ENCODE measurements around the gene CERS3. TPM values are rescaled to one million over a fixed set of nuclear protein-coding genes. Genes with fewer than 3 reads are reported as not detected.

The CERS3 gene
- total and polyA plus RNA-seq, 4 donors: not detected

GRCh38 chr15:100372739-100373119 lies 156.0 kb downstream of the CERS3 start:
- peaks cover 0 to 3% (median 0%) of the 10 kb centered on the region in 4 donors for H3K27me3 ChIP-seq (ENCODE audit: control insufficient read depth in 4 of 4, insufficient read depth in 4 of 4, low read length in 3 of 4)
- no peaks in the 10 kb centered on the region for H3K36me3 ChIP-seq (ENCODE audit: control insufficient read depth in 4 of 4, insufficient read depth in 3 of 4, low read depth in 1 of 4, low read length in 3 of 4)
- peaks cover 0 to 4% (median 2%) of the 10 kb centered on the region in 4 donors for H3K4me1 ChIP-seq (ENCODE audit: control insufficient read depth in 4 of 4, insufficient read depth in 4 of 4, low read length in 3 of 4)
- peaks cover 0 to 6% (median under 1%) of the 10 kb centered on the region in 4 donors for H3K9me3 ChIP-seq (ENCODE audit: control insufficient read depth in 4 of 4, low read length in 3 of 4)
- H3K4me3 ChIP-seq (ENCODE audit: low read depth in 1 of 3, low read length in 3 of 3): peak overlapping the region; percentile 41 to 59 (median 51)
- TF ChIP-seq ATF3 (IDR thresholded peaks at IDR 0.05) (no peak), RXRA (IDR thresholded peaks at IDR 0.05) (no peak), HNF4A (conservative IDR thresholded peaks at IDR 0.05) (no peak), SP1 (IDR thresholded peaks at IDR 0.05) (no peak), YY1 (IDR thresholded peaks at IDR 0.05) (no peak), EGR1 (IDR thresholded peaks at IDR 0.05; ENCODE audit: low read depth in 2 of 2) (no peak), TAF1 (conservative IDR thresholded peaks at IDR 0.05) (no peak), GABPA (IDR thresholded peaks at IDR 0.05 in 1 of 2, conservative IDR thresholded peaks at IDR 0.05 in 1 of 2) (no peak), JUND (IDR thresholded peaks at IDR 0.05) (no peak), MAX (IDR thresholded peaks at IDR 0.05) (no peak), RAD21 (IDR thresholded peaks at IDR 0.05) (no peak), NR2F2 (IDR thresholded peaks at IDR 0.05) (no peak)
- TF ChIP-seq, protein P1, sequence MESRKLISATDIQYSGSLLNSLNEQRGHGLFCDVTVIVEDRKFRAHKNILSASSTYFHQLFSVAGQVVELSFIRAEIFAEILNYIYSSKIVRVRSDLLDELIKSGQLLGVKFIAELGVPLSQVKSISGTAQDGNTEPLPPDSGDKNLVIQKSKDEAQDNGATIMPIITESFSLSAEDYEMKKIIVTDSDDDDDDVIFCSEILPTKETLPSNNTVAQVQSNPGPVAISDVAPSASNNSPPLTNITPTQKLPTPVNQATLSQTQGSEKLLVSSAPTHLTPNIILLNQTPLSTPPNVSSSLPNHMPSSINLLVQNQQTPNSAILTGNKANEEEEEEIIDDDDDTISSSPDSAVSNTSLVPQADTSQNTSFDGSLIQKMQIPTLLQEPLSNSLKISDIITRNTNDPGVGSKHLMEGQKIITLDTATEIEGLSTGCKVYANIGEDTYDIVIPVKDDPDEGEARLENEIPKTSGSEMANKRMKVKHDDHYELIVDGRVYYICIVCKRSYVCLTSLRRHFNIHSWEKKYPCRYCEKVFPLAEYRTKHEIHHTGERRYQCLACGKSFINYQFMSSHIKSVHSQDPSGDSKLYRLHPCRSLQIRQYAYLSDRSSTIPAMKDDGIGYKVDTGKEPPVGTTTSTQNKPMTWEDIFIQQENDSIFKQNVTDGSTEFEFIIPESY (IDR thresholded peaks at IDR 0.05): no peak
- TF ChIP-seq, protein P2, sequence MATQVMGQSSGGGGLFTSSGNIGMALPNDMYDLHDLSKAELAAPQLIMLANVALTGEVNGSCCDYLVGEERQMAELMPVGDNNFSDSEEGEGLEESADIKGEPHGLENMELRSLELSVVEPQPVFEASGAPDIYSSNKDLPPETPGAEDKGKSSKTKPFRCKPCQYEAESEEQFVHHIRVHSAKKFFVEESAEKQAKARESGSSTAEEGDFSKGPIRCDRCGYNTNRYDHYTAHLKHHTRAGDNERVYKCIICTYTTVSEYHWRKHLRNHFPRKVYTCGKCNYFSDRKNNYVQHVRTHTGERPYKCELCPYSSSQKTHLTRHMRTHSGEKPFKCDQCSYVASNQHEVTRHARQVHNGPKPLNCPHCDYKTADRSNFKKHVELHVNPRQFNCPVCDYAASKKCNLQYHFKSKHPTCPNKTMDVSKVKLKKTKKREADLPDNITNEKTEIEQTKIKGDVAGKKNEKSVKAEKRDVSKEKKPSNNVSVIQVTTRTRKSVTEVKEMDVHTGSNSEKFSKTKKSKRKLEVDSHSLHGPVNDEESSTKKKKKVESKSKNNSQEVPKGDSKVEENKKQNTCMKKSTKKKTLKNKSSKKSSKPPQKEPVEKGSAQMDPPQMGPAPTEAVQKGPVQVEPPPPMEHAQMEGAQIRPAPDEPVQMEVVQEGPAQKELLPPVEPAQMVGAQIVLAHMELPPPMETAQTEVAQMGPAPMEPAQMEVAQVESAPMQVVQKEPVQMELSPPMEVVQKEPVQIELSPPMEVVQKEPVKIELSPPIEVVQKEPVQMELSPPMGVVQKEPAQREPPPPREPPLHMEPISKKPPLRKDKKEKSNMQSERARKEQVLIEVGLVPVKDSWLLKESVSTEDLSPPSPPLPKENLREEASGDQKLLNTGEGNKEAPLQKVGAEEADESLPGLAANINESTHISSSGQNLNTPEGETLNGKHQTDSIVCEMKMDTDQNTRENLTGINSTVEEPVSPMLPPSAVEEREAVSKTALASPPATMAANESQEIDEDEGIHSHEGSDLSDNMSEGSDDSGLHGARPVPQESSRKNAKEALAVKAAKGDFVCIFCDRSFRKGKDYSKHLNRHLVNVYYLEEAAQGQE (IDR thresholded peaks at IDR 0.05): no peak
- WGBS: 17% methylated on average over 9 of the region's 9 CpGs
- DNase-seq (ENCODE audit: low spot score): no peak
- peak overlapping the region; percentile 41 to 45 for H3K27ac ChIP-seq (ENCODE audit: low read depth in 1 of 2, low read length in 2 of 2)
- no peak overlapping the region for H3K9ac ChIP-seq (ENCODE audit: low read depth in 1 of 2, low read length in 2 of 2)

- Histone ChIP-seq H3K27ac (ENCODE audit: low read depth in 1 of 2, low read length in 2 of 2) (no peak overlapping the region), H3K4me3 (ENCODE audit: low read depth in 1 of 3, low read length in 3 of 3) (no peak overlapping the region), H3K36me3 (ENCODE audit: control insufficient read depth in 4 of 4, insufficient read depth in 3 of 4, low read depth in 1 of 4, low read length in 3 of 4) (no peaks in the 10 kb centered on the region), H3K27me3 (ENCODE audit: control insufficient read depth in 4 of 4, insufficient read depth in 4 of 4, low read length in 3 of 4) (no peaks in the 10 kb centered on the region), H3K4me1 (ENCODE audit: control insufficient read depth in 4 of 4, insufficient read depth in 4 of 4, low read length in 3 of 4) (peaks cover 0 to 3% (median 1%) of the 10 kb centered on the region in 4 donors), H3K9ac (ENCODE audit: low read depth in 1 of 2, low read length in 2 of 2) (no peak overlapping the region), H3K9me3 (ENCODE audit: control insufficient read depth in 4 of 4, low read length in 3 of 4) (no peaks in the 10 kb centered on the region)
- TF ChIP-seq HNF4A (conservative IDR thresholded peaks at IDR 0.05) (no peak), TAF1 (conservative IDR thresholded peaks at IDR 0.05) (no peak), FOXA1 (IDR thresholded peaks at IDR 0.05) (no peak), YY1 (IDR thresholded peaks at IDR 0.05) (no peak), ATF3 (IDR thresholded peaks at IDR 0.05) (no peak), GABPA (IDR thresholded peaks at IDR 0.05 in 1 of 2, conservative IDR thresholded peaks at IDR 0.05 in 1 of 2) (no peak), NR2F2 (IDR thresholded peaks at IDR 0.05) (no peak), SP1 (IDR thresholded peaks at IDR 0.05) (no peak), EGR1 (IDR thresholded peaks at IDR 0.05; ENCODE audit: low read depth in 2 of 2) (no peak), RAD21 (IDR thresholded peaks at IDR 0.05) (no peak), JUND (IDR thresholded peaks at IDR 0.05) (no peak)
- TF ChIP-seq, protein P1 (IDR thresholded peaks at IDR 0.05): no peak
- 67% methylated on average over 2 of the region's 2 CpGs for WGBS
- no peak for DNase-seq (ENCODE audit: low spot score)
Measured at GRCh38 chr15:100355342-100355741, 173.4 kb downstream of the CERS3 start.

All from liver (tissue), 9 donors.